GM18508 (cell line): ENCODE data around the gene RAB8A.

Source experiments
- ATAC-seq: cut with Tn5 transposase; IDR thresholded peaks from one replicate; pipeline ENCODE4 v1.9.1; 2021; ENCODE audit warnings: moderate number of reproducible peaks; ENCODE audit not compliant: insufficient read depth, unreplicated experiment

The RAB8A gene

GRCh38 chr19:16136185-16136999 is 24.7 kb downstream of the RAB8A start:
- no peak for ATAC-seq

- ATAC-seq, result no peak
Observed at GRCh38 chr19:16139752-16140151, 28.1 kb downstream of the RAB8A start.

- ATAC-seq, result no peak
Observed at GRCh38 chr19:16141043-16141442, 29.4 kb downstream of the RAB8A start.

GRCh38 chr19:16142032-16142580 is 30.4 kb downstream of the RAB8A start:
- ATAC-seq, result no peak

GRCh38 chr19:16143399-16144215 is 31.9 kb downstream of the RAB8A start, which contains the start of gene HSH2D:
Gene HSH2D (plus strand): TSS chr19:16143685. CDS start chr19:16148751, 5,066 bp downstream.
- ATAC-seq, result peak; percentile 43

GRCh38 chr19:16144216-16144581 is 32.5 kb downstream of the RAB8A start:
- ATAC-seq, result no peak

- ATAC-seq, result no peak
Observed at GRCh38 chr19:16146112-16146511, 34.4 kb downstream of the RAB8A start.

GRCh38 chr19:16148443-16149229 is 36.9 kb downstream of the RAB8A start:
- ATAC-seq, result no peak

GRCh38 chr19:16153582-16154336 is 42.1 kb downstream of the RAB8A start:
- ATAC-seq, result no peak

- ATAC-seq, result no peak
Observed at GRCh38 chr19:16154557-16154956, 42.9 kb downstream of the RAB8A start.

- ATAC-seq, result no peak
Observed at GRCh38 chr19:16155128-16155527, 43.4 kb downstream of the RAB8A start.

GRCh38 chr19:16156904-16157303 is 45.2 kb downstream of the RAB8A start:
- ATAC-seq, result no peak

- ATAC-seq, result no peak
Observed at GRCh38 chr19:16157601-16158000, 45.9 kb downstream of the RAB8A start.

GRCh38 chr19:16159655-16160054 is 48.0 kb downstream of the RAB8A start:
- no peak for ATAC-seq

- no peak for ATAC-seq
Observed at GRCh38 chr19:16160445-16160942, 48.8 kb downstream of the RAB8A start.

GRCh38 chr19:16160943-16161560 is 49.4 kb downstream of the RAB8A start:
- ATAC-seq, result no peak

- ATAC-seq, result no peak
Observed at GRCh38 chr19:16161840-16162239, 50.2 kb downstream of the RAB8A start.

GRCh38 chr19:16164222-16164890 is 52.7 kb downstream of the RAB8A start:
- no peak for ATAC-seq
